BJ (cell line): ENCODE measurements around the gene BLVRB. TPM values are rescaled to one million over a fixed set of nuclear protein-coding genes. Genes with fewer than 3 reads are reported as not detected.

ENCODE experiments used
- CTCF ChIA-PET: fragments of 350-600 bp; formaldehyde crosslinking; extraction: SDS; loops from one replicate; lab custom pipeline; 2021; ENCODE audit warnings: antibody characterized with exemption, inconsistent platforms; lab: Yijun Ruan, JAX
- POLR2A ChIA-PET: fragments of 300-600 bp; sonication (Branson Sonifier 250); formaldehyde crosslinking; extraction: SDS; loops from one replicate; lab custom pipeline; 2021; ENCODE audit warnings: antibody characterized with exemption; lab: Charles Lee
- DNase-seq: peaks from one replicate; pipeline ENCODE4 v3.0.0-alpha.2; 2011; ENCODE audit warnings: low read depth
- H3K27me3 ChIP-seq: 2 replicates; pipeline ENCODE4 v1.6.0; 2011; ENCODE audit warnings: low read length; ENCODE audit not compliant: control insufficient read depth, insufficient read depth
- H3K36me3 ChIP-seq: 2 replicates; pipeline ENCODE4 v1.5.1; 2011; ENCODE audit warnings: low read length; ENCODE audit not compliant: control insufficient read depth, insufficient read depth
- H3K4me3 ChIP-seq: 2 replicates; pipeline ENCODE4 v1.5.1; 2011; ENCODE audit warnings: low read depth, mild to moderate bottlenecking, control low read depth, low read length
- polyA plus RNA-seq: library from polyadenylated mRNA; depleted of rRNA; stranded (reverse); fragments of >200 nt; gene quantifications from 2 replicates; pipeline ENCODE4 v1.2.3, GENCODE V29; 2011
- TF ChIP-seq, protein P1 (sequence below): IDR thresholded peaks from 2 replicates; pipeline ENCODE4 v1.5.1; 2011; ENCODE audit warnings: low read depth, mild to moderate bottlenecking, control low read depth, inconsistent platforms, low read length, moderate library complexity; ENCODE audit not compliant: insufficient read depth

Gene BLVRB
- polyA plus RNA-seq, 1 experiment: 71.4 TPM

DNA sequence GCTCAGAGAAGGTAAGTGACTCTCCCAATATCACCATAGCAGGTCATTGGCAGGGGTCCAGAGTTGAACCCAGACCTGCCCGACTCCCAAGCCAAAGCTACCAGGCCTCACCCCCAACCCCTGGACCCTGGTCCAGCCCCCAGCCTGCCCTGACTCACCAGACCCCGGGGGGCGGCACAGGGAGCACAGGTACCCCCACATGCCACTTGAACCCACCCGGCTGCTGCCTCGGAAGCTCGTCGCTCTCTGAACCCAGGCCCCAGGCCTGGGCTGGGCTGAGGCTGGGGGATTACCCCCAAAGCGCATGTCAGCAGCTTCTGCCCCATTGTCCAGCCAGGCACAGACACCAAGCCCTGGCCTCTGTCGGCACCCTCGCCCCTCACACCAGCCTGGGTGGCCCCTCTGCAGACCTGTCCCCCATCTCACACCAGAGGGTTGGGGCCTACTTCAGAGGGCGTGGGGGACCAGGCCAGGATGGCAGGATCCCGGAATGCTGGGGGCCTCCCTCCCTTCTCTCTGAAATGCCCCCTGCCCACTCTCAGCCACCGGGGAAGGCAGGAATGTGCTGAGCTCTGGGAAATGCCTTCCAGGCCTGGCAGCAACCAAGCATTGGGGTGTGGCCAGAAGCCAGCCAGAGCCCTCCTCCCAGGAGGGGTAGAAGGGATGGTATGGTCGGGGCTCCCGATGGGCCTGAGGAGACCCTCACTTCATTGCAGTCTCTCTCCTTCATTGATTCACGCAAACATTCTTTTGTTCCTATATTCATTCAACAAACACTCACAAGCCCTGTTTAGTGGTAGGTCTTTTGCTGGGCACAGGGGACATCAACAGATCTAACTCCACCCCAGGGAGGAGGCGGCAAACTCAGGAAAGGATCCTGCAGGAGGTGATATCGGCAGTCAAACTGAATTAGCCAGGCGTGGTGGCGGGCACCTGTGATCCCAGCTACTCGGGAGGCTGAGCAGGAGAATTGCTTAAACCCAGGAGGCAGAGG is 50.7 kb downstream of the BLVRB start:
- no peaks in the 10 kb centered on the region for H3K36me3 ChIP-seq
- POLR2A ChIA-PET: no interaction called here
- DNase-seq: no peak
- H3K4me3 ChIP-seq: no peak overlapping the region
- CTCF ChIA-PET: interaction anchor here (0.7 to 2.6 kb wide), 3 partner anchors 49 to 220 kb away, joined by 3 to 9 read pairs (median 7); no protein-coding TSS in a partner anchor
- TF ChIP-seq, protein P1, sequence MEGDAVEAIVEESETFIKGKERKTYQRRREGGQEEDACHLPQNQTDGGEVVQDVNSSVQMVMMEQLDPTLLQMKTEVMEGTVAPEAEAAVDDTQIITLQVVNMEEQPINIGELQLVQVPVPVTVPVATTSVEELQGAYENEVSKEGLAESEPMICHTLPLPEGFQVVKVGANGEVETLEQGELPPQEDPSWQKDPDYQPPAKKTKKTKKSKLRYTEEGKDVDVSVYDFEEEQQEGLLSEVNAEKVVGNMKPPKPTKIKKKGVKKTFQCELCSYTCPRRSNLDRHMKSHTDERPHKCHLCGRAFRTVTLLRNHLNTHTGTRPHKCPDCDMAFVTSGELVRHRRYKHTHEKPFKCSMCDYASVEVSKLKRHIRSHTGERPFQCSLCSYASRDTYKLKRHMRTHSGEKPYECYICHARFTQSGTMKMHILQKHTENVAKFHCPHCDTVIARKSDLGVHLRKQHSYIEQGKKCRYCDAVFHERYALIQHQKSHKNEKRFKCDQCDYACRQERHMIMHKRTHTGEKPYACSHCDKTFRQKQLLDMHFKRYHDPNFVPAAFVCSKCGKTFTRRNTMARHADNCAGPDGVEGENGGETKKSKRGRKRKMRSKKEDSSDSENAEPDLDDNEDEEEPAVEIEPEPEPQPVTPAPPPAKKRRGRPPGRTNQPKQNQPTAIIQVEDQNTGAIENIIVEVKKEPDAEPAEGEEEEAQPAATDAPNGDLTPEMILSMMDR: no peak
- H3K27me3 ChIP-seq: no peaks in the 10 kb centered on the region

DNA sequence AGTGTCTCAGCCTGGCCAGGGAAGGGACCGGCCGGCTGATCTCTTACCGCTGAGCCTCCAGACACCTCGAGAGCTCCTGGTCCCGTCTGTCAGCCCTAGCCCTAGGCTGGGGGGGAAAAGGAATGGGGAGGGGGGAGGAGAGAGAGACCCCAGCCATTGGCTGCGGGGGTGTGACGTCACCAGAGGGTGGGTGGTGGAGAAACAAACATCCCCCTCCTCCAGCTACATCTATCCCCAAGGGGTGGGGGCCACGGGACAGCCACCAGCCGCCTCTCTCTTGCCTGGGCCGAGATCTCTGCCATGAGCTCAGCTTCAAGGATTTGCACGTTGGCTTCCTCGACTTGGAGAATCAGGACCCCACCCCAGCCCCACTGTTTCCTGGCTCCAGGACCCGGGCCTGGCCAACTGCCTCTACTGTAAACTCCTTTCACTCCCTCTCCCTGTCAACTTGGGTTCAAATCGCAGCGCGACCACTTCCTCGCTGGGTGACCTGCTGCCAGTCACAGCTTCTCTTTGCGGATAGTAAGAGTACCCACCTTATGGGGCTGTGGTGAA is 52.2 kb downstream of the BLVRB start, which contains the start of gene PRX:
Gene PRX, minus strand, starts transcription at position 88 of the 555 bp plus-strand sequence. CDS start 5,446 bp downstream, outside the sequence.
- no peaks in the 10 kb centered on the region for H3K27me3 ChIP-seq
- H3K36me3 ChIP-seq: no peaks in the 10 kb centered on the region
- POLR2A ChIA-PET: no interaction called here
- CTCF ChIA-PET: interaction anchor here (0.6 to 2.9 kb wide), 5 partner anchors 7 to 142 kb away, joined by 3 to 20 read pairs (median 4); no protein-coding TSS in a partner anchor
- H3K4me3 ChIP-seq: no peak within 1 kb of the TSS
- DNase-seq: no peak
- TF ChIP-seq, protein P1: no peak

DNA sequence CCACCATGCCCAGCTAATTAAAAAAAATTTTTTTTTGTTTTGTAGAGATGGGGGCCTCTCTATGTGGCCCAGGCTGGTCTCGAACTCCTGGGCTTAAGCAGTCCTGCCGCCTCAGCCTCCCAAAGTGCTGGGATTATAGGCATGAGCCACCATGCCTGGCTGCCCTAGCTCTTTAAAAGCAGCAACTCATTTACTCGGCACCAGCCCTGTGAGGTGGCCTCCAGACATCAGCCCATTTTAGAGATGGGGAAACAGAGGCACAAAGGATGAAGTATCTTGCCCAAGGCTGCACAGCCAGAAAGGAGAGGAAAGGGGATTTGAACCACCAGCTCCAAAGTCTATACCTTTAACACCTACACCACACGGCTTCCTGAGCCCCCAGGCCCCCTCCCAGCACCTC is 52.7 kb downstream of the BLVRB start:
- ChIA-PET POLR2A (no interaction called here), CTCF (interaction anchor here (0.6 to 2.9 kb wide), 6 partner anchors 8 to 141 kb away, joined by 3 to 20 read pairs (median 4); partner anchors contain the start of gene SERTAD1)
- Histone ChIP-seq H3K36me3 (no peaks in the 10 kb centered on the region), H3K27me3 (no peaks in the 10 kb centered on the region), H3K4me3 (no peak overlapping the region)
- TF ChIP-seq, protein P1: no peak
- no peak for DNase-seq

DNA sequence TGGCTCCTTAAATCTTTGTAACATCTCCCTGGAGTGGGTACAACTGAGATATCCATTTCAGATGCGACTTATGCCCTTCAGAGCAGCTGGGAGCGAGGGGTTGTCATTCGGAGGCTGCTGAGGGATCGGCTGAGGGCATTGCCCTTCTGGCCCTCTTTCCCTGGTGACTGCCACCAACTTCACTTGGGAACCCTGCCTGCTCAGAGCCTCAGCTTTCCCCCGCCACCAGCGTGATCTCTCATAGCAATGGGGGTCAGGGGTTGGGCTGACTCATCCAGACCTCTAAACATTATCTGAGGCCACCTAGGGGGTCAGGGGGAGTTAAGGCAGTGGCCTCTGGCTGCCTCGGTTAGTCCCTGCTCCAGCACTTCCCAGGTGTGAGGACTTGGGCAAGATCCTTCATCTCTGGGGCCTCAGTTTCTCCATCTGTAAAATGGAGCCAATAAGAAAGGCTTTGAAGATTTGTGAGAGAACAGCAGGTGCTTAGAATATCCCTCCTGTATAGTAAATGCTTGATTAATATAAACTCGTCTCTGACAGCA is 53.5 kb downstream of the BLVRB start:
- TF ChIP-seq, protein P1: no peak

More for the DNA sequence above, 53.5 kb downstream of the BLVRB start:
- Histone ChIP-seq H3K27me3 (no peaks in the 10 kb centered on the region), H3K4me3 (no peak overlapping the region), H3K36me3 (no peaks in the 10 kb centered on the region)
- DNase-seq: no peak
- ChIA-PET POLR2A (no interaction called here), CTCF (interaction anchor here (1.1 to 2.9 kb wide), 4 partner anchors 8 to 52 kb away, joined by 3 to 20 read pairs (median 6); partner anchors contain the start of gene SERTAD1)
